Hematopoietic multipotent progenitor cell treated with erythropoietin and hydrocortisone succinate and interleukin-3 and kit ligand, for 8 days (in vitro differentiated cells): Measurements from ENCODE around the gene COL4A2.
"Not testable (repeated sequence)": the region's sequence is repeated elsewhere in the genome, so short reads cannot be mapped to it uniquely, and the experiment has no call there.

Experiments
- DNase-seq: peaks from one replicate; pipeline ENCODE4 v3.0.0-alpha.2; 2015

COL4A2 gene

GRCh38 chr13:110479648-110480047 lies 172.6 kb downstream of the COL4A2 start:
- DNase-seq, result no peak

- no peak for DNase-seq
Observed at GRCh38 chr13:110480161-110480560, 173.1 kb downstream of the COL4A2 start.

- DNase-seq, result no peak
Observed at GRCh38 chr13:110483386-110483968, 176.4 kb downstream of the COL4A2 start.

- no peak for DNase-seq
Observed at GRCh38 chr13:110484290-110485048, 177.4 kb downstream of the COL4A2 start.

GRCh38 chr13:110485604-110486003 lies 178.5 kb downstream of the COL4A2 start:
- no peak for DNase-seq

- no peak for DNase-seq
Observed at GRCh38 chr13:110486061-110486715, 179.1 kb downstream of the COL4A2 start.

- not testable (repeated sequence) for DNase-seq
Observed at GRCh38 chr13:110486880-110487279, 179.8 kb downstream of the COL4A2 start.

- DNase-seq, result no peak
Observed at GRCh38 chr13:110490009-110490770, 183.1 kb downstream of the COL4A2 start.

GRCh38 chr13:110491869-110492678 lies 185.0 kb downstream of the COL4A2 start:
- DNase-seq, result no peak

GRCh38 chr13:110492679-110493593 lies 185.9 kb downstream of the COL4A2 start:
- DNase-seq, result no peak

- DNase-seq, result no peak
Observed at GRCh38 chr13:110493613-110494012, 186.5 kb downstream of the COL4A2 start.

- DNase-seq, result no peak
Observed at GRCh38 chr13:110495376-110495775, 188.3 kb downstream of the COL4A2 start.

GRCh38 chr13:110495881-110496280 lies 188.8 kb downstream of the COL4A2 start:
- no peak for DNase-seq

GRCh38 chr13:110496281-110496680 lies 189.2 kb downstream of the COL4A2 start:
- DNase-seq, result no peak

GRCh38 chr13:110497003-110497402 lies 189.9 kb downstream of the COL4A2 start:
- no peak for DNase-seq

- not testable (repeated sequence) for DNase-seq
Observed at GRCh38 chr13:110497896-110498295, 190.8 kb downstream of the COL4A2 start.

GRCh38 chr13:110498327-110498726 lies 191.2 kb downstream of the COL4A2 start:
- DNase-seq, result no peak

- DNase-seq, result no peak
Observed at GRCh38 chr13:110498765-110499164, 191.7 kb downstream of the COL4A2 start.

- no peak for DNase-seq
Observed at GRCh38 chr13:110499621-110500281, 192.7 kb downstream of the COL4A2 start.

- no peak for DNase-seq
Observed at GRCh38 chr13:110500341-110500740, 193.3 kb downstream of the COL4A2 start.

GRCh38 chr13:110501188-110501587 lies 194.1 kb downstream of the COL4A2 start:
- DNase-seq, result no peak
